GM21723 (cell line): Measurements from ENCODE around the gene RNF144B.
A peak's percentile ranks its signal among the peaks of the same experiment; 100 is the strongest.
"Not testable (repeated sequence)": the region's sequence is repeated elsewhere in the genome, so short reads cannot be mapped to it uniquely, and the experiment has no call there.

ENCODE experiments used
- ATAC-seq: cut with Tn5 transposase; IDR thresholded peaks from one replicate; pipeline ENCODE4 v1.9.1; 2021; ENCODE audit warnings: mild to moderate bottlenecking, moderate library complexity; ENCODE audit not compliant: unreplicated experiment

Gene RNF144B

DNA sequence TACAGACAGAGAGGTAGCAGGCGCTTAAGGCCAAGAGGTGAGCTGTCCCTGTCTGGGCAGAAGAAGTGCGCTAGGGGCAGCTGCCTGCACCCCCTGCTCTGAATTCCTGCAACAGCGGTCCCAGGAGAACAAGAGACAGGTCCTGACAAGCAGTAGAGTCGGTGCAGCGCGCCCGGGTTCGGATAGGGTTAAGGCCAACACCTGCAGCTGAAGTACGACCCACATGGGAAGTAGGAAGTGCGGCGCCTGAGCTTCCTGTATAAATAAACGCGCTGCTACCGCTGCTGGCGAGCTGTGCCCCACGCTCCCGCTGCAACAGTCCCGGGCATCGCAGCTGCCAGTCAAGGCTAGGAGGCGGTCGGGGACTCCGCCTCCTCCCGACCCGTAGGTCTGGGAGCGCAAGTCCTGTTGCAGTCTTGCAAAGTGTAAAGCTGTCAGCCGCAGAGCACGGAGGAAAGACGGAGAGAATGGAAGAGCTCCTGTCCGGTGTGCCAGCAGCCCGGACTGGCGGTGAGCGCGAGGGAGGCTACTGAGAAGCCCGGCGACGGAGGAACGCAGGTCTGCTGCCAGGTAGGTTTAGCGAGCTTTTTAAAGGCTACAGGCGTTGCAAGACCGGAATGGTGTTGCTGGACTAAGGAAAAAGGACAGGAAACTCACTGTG, at the start of gene RNF144B:
TSS of gene RNF144B (plus strand) at position 290 of the 661 bp plus-strand sequence. CDS start 12,185 bp downstream, outside the sequence.
- peak; percentile 89 for ATAC-seq

- ATAC-seq = no peak
These were observed 47.6 kb upstream of the RNF144B start for GRCh38 chr6:18339599-18339998.

- ATAC-seq = no peak
These were observed 46.2 kb upstream of the RNF144B start for GRCh38 chr6:18340781-18341551.

- no peak for ATAC-seq
These were observed 44.9 kb upstream of the RNF144B start for GRCh38 chr6:18342223-18342622.

DNA sequence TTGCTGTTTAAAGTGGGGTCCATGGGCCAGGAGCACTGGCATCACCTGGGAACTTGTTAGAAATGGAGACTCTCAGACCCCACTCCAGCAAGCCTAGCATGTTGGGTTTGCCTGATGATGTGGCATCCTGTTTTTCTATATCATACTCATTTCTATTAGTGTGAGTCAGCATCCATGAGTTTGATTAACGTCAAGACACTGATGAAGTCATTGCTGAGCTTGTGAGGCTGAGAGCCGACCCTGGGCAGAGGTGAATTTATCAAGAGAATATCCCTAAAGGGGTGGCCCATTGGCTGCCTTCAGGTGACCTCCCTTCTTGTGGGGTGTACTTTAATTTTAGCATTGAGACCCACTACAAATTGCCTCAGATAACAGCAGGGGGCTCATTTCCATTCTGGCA, 43.4 kb upstream of the RNF144B start:
- no peak for ATAC-seq

DNA sequence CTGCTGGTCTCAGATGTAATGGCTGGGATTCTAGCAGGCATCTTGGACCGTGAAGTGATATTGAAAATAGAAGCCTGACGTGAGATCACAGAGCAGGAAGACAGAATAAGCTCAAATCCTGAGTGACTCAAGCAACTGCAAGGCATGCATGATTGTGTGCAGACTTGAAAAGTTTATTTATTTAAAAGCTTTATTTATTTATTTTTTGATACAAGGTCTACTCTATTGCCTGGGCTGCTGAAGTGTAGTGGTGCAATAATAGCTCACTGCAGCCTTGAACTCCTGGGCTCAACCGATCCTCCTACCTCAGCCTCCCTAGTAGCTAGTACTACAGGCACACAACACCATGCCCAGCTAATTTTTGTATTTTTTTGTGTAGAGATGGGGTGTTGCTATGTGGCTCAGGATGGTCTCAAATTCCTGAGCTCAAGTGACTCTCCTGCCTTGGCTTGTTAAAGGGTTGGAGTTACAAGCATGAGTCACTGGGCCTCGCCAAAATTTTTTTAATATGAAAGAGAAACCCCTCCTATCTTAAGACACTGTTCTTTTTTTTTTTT, 40.1 kb upstream of the RNF144B start:
- no peak for ATAC-seq

GRCh38 chr6:18347866-18348265, 39.3 kb upstream of the RNF144B start:
- ATAC-seq = no peak

DNA sequence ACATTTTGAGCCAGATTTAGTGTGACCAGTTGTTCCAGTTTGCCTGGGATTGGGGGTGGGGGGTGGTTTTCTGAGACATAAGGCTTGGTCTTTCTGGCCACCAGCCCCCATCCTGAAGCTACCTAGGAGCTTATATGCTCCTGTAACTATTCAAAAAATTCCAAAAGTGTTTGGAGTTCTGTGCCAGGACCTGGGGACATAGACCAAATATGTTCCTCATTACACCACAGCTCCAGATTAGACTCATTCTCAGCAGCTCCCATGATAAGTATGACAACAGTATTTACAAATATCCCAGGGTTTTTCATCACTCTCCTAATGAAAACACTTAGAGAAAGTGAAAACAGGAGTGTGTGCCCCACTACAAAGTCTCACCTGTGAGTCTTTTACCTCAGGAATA, 37.8 kb upstream of the RNF144B start:
- no peak for ATAC-seq

DNA sequence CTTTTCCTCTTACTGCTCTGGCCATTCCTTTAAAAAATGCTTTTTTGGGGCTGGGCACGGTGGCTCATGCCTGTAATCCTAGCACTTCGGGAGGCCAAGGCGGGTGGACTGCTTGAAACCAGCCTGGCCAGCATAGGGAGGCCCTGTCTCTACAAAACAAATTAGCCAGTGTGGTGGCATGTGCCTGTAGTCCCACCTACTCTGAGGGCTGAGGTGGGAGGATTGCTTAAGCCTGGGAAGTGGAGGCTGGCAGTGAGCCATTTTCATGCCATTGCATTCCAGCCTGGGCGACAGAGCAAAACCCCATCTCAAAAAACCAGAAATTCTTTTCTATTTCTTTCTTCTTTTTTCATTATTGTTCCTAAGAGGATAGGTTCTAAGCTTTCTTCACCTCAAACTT, 36.9 kb upstream of the RNF144B start:
- ATAC-seq = no peak

- ATAC-seq = no peak
These were observed 36.4 kb upstream of the RNF144B start for GRCh38 chr6:18350712-18351111.

DNA sequence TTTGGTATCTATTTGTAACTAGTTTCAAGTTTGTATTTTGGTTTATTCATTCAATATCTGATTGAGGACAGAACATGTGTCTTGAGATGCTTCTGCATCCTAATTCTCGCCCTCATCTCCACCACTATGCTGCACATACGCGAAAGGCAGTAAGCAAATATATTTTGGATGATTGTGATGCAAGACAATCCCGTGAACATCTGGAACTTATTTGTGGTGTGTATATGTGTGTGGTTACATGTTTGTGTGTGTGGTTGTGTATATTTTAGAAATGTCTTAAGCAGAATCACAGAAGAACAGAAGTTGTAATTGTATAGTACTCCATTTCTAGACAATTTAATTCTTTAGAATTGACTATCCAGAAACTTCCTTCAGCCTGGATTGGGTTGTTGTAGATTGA, 35.1 kb upstream of the RNF144B start:
- ATAC-seq = no peak

- ATAC-seq = no peak
These were observed 34.3 kb upstream of the RNF144B start for GRCh38 chr6:18352842-18353241.

DNA sequence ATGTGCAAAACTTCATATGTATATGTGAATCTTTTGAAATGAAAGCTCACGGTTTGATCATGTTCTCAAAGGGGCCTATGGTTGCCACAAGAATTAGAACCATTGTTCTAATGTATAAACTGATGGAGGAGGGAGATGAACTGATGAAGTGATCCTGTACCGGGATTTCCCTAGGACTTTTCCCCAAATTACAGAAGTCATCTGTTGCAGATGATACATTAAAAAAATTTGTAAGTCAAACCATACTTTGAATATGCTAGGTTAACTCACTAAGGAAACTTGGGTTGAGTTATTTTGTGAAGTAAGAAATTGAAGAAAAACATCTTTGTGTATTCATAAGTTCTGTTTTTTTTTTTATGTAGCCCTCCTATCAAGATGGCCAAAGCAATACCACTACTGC, 33.9 kb upstream of the RNF144B start:
- no peak for ATAC-seq

- ATAC-seq = not testable (repeated sequence)
These were observed 29.6 kb upstream of the RNF144B start for GRCh38 chr6:18357546-18357945.

GRCh38 chr6:18359237-18359885, 27.8 kb upstream of the RNF144B start:
- ATAC-seq = peak; percentile 99

DNA sequence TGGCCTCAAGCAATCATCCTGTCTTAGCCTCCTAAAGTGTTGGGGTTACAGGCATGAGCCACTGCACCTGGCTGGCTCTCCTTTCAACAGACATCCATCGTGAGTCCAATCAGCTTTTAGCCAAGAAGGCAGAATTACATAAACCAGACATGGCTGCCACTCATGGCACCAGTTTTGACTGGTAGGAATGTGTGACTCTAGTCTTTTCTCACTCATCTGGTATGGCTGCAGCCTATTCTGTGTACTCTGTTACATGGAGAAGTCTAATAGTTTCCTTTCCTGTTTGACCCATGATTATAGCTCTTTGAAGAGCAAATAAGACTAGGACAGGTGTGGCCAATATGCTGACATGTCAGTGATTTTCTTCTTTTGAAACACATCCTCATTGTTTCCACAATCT, 27.0 kb upstream of the RNF144B start:
- ATAC-seq = peak; percentile 51

- ATAC-seq = no peak
These were observed 25.0 kb upstream of the RNF144B start for GRCh38 chr6:18362058-18362561.

- ATAC-seq = no peak
These were observed 23.4 kb upstream of the RNF144B start for GRCh38 chr6:18363746-18364145.

DNA sequence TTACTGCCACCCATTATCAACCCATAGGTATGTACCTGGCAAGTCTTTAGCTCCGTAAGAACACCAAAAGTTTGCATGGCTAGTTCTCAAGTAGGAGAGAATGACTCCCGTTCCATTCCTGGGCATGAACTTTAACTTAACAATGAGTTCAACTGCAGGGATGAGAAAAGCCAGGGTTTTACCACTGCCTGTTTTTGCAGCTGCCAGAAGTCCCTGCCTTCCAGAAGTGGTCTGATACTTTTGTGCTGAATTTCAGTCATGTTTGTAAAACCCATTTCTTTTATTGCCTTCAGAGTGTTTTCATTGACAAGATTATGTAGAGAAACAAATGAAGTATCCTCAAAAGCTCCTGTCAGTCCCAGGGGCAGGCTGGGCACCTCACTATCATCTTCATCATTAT, 22.6 kb upstream of the RNF144B start:
- ATAC-seq = not testable (repeated sequence)

- no peak for ATAC-seq
These were observed 19.8 kb upstream of the RNF144B start for GRCh38 chr6:18367371-18367770.
